GM12878 (cell line): ENCODE results near the gene PLB1. TPM values are rescaled to one million over a fixed set of nuclear protein-coding genes. Genes with fewer than 3 reads are reported as not detected.

Experiments used
- ATAC-seq: fragments of 200-7000 bp; cut with Tn5 transposase; 3 replicates; pipeline ENCODE4 v1.9.1; 2020; ENCODE audit warnings: mild to moderate bottlenecking, moderate library complexity
- BruUV-seq: library from RNA; stranded (reverse); fragments of 400-500 nt; replicated peaks from 2 replicates; lab custom pipeline; 2021; lab: Mats Ljungman, UMichigan
- CTCF ChIA-PET: fragments of 300-600 bp; sonication (Branson Sonifier 250); formaldehyde crosslinking; extraction: SDS; loops from one replicate; lab custom pipeline; 2021; ENCODE audit warnings: inconsistent platforms; lab: Yijun Ruan, JAX
- POLR2A ChIA-PET: fragments of 350-600 bp; formaldehyde crosslinking; extraction: SDS; loops from one replicate; lab custom pipeline; 2021; ENCODE audit warnings: inconsistent platforms; lab: Charles Lee
- RAD21 ChIA-PET: fragments of 300-600 bp; sonication (Branson Sonifier 250); formaldehyde crosslinking; loops from one replicate; lab custom pipeline; 2023; ENCODE audit warnings: antibody characterized with exemption; ENCODE audit not compliant: unreplicated experiment; lab: Charles Lee
- SMC1A ChIA-PET: fragments of 300-600 bp; sonication (Branson Sonifier 250); formaldehyde crosslinking; loops from one replicate; lab custom pipeline; 2023; ENCODE audit not compliant: unreplicated experiment, uncharacterized antibody; lab: Charles Lee
- DNase-seq: peaks from one replicate; pipeline ENCODE4 v3.0.0-alpha.2; 2011; ENCODE audit warnings: low read depth, low spot score
- FAIRE-seq: peaks from 3 replicates; lab custom pipeline; 2011; peaks lifted over from hg19 to GRCh38; lab: Jason Lieb, UNC
- H2AFZ ChIP-seq: 2 replicates; pipeline ENCODE4 v1.6.0; 2011; ENCODE audit warnings: low read depth, low read length, control low read depth; ENCODE audit not compliant: control insufficient read depth
- H3K27ac ChIP-seq: 2 replicates; pipeline ENCODE4 v1.5.1; 2011; ENCODE audit warnings: control low read depth; ENCODE audit not compliant: control insufficient read depth, insufficient read depth
- H3K27me3 ChIP-seq, 2 experiments: replicated peaks in 1 of 2; 2 replicates each; pipeline versions ENCODE4 v1.6.0 to v1.6.1; 2011; ENCODE audit warnings: low read length in 1 of 2; ENCODE audit not compliant: control insufficient read depth in 2 of 2, insufficient read depth in 2 of 2
- H3K36me3 ChIP-seq, 2 experiments: 2 replicates each; pipeline ENCODE4 v1.5.1; 2011; ENCODE audit warnings: low read length in 1 of 2; ENCODE audit not compliant: control insufficient read depth in 2 of 2, insufficient read depth in 2 of 2
- H3K4me1 ChIP-seq: 2 replicates; pipeline ENCODE4 v1.6.1; 2011; ENCODE audit warnings: mild to moderate bottlenecking, low read length, moderate library complexity, mixed read lengths; ENCODE audit not compliant: control insufficient read depth, insufficient read depth
- H3K4me2 ChIP-seq: 2 replicates; pipeline ENCODE4 v1.6.0; 2011; ENCODE audit warnings: control low read depth; ENCODE audit not compliant: control insufficient read depth, insufficient read depth
- H3K4me3 ChIP-seq: fragments of 200-600 bp; sonication (generic); 2 replicates; pipeline ENCODE4 v1.5.1; 2016
- H3K79me2 ChIP-seq: 2 replicates; pipeline ENCODE4 v1.6.0; 2011; ENCODE audit warnings: low read length; ENCODE audit not compliant: control insufficient read depth, insufficient read depth
- H3K9ac ChIP-seq: 2 replicates; pipeline ENCODE4 v1.8.0; 2011; ENCODE audit warnings: low read length, control low read depth, mixed read lengths; ENCODE audit not compliant: control insufficient read depth, insufficient read depth
- H3K9me3 ChIP-seq: replicated peaks from 3 replicates; pipeline ENCODE4 v1.5.1; 2011; ENCODE audit warnings: mild to moderate bottlenecking, low read length; ENCODE audit not compliant: control insufficient read depth, insufficient read depth
- H4K20me1 ChIP-seq: 2 replicates; pipeline ENCODE4 v1.6.0; 2011; ENCODE audit not compliant: control insufficient read depth, insufficient read depth
- CHD2 ChIP-seq: IDR thresholded peaks from 2 replicates; pipeline ENCODE4 v1.6.1; 2011; ENCODE audit warnings: low read depth, low read length, improper control_type of control experiment, borderline replicate concordance
- DPF2 ChIP-seq: fragments of 450-650 bp; IDR thresholded peaks from 2 replicates; pipeline ENCODE4 v1.6.1; 2017; ENCODE audit warnings: mild to moderate bottlenecking
- EZH2 ChIP-seq: IDR thresholded peaks from 2 replicates; pipeline ENCODE4 v1.6.1; 2012; ENCODE audit warnings: low read depth, mild to moderate bottlenecking, control low read depth, inconsistent platforms, low read length, borderline replicate concordance; ENCODE audit not compliant: control insufficient read depth
- IKZF2 ChIP-seq, 2 experiments: fragments of 450-650 bp; IDR thresholded peaks; 2 replicates each; pipeline ENCODE4 v1.6.1; 2017; ENCODE audit warnings: mild to moderate bottlenecking in 2 of 2, moderate library complexity in 2 of 2
- KLF5 ChIP-seq: fragments of 450-650 bp; IDR thresholded peaks from 2 replicates; pipeline ENCODE4 v1.6.1; 2014; ENCODE audit warnings: mild to moderate bottlenecking; ENCODE audit not compliant: partially characterized antibody
- MYB ChIP-seq: fragments of 150-350 bp; IDR thresholded peaks from 2 replicates; pipeline ENCODE4 v1.6.1; 2014; ENCODE audit warnings: mild to moderate bottlenecking, low read depth, low read length, borderline replicate concordance
- NRF1 ChIP-seq: conservative IDR thresholded peaks from 2 replicates; pipeline ENCODE4 v1.6.1; 2011; ENCODE audit warnings: mild to moderate bottlenecking, low read depth, low read length, improper control_type of control experiment
- PKNOX1 ChIP-seq: fragments of 450-650 bp; IDR thresholded peaks from 2 replicates; pipeline ENCODE4 v1.6.1; 2016; ENCODE audit warnings: mild to moderate bottlenecking
- RELA ChIP-seq: fragments of 450-650 bp; IDR thresholded peaks from 2 replicates; pipeline ENCODE4 v1.8.0; 2014; ENCODE audit warnings: borderline replicate concordance; ENCODE audit not compliant: partially characterized antibody
- SP1 ChIP-seq: IDR thresholded peaks from one replicate; pipeline ENCODE4 v1.6.1; 2011; ENCODE audit warnings: low read depth, low read length
- TBL1XR1 ChIP-seq: IDR thresholded peaks from 2 replicates; pipeline ENCODE4 v1.6.1; 2012; ENCODE audit warnings: low read depth, low read length, improper control_type of control experiment
- TCF12 ChIP-seq: IDR thresholded peaks from 2 replicates; pipeline ENCODE4 v1.6.1; 2011; ENCODE audit warnings: low read depth, mild to moderate bottlenecking, low read length
- ZBTB11 ChIP-seq: fragments of 450-650 bp; formaldehyde crosslinking; IDR thresholded peaks from 2 replicates; pipeline ENCODE4 v1.5.0; 2022; ENCODE audit warnings: mild to moderate bottlenecking, missing genetic modification characterization
- ZZZ3 ChIP-seq: IDR thresholded peaks from 2 replicates; pipeline ENCODE4 v1.6.1; 2011; ENCODE audit warnings: low read depth; ENCODE audit not compliant: control insufficient read depth, insufficient read length
- WGBS: methylation state at CpG from one replicate; pipeline ENCODE4 v1.1.6; 2016; ENCODE audit warnings: low lambda C conversion rate; ENCODE audit not compliant: insufficient replicate concordance, insufficient coverage; ENCODE audit errors: missing lambda C conversion rate; 5-methylcytosine and 5-hydroxymethylcytosine counted together
- in situ Hi-C: fragments of 300-500 bp; cut with MboI; formaldehyde crosslinking; loops from 9 replicates; pipeline ENCODE4 v1.14.3; 2018; ENCODE audit warnings: mixed read lengths
- intact Hi-C: fragments of 100-400 bp; cut with micrococcal nuclease; formaldehyde crosslinking; loops from one replicate; pipeline ENCODE4 v1.14.2; 2022; ENCODE audit not compliant: unreplicated experiment
- polyA plus RNA-seq, 11 experiments: library from polyadenylated mRNA; depleted of rRNA in 4 of 11; unstranded in 6 of 11; stranded (reverse) in 5 of 11; fragments of >200 nt; fragmentation: Nextera tagmentation in 4 of 11; fragmentation: Illumina TruSeq in 1 of 11; extraction: Ambion mirVana in 4 of 11; extraction: Trizol in 1 of 11; gene quantifications; 1 replicate in 1 of 11; 2 replicates in 10 of 11; pipeline versions ENCODE4 v1.2.1 to v1.2.3, GENCODE V29; 2011 to 2016; ENCODE audit warnings: inconsistent platforms in 2 of 11, missing spikeins in 2 of 11, low read depth in 1 of 11
- total RNA-seq, 4 experiments: library from RNA; depleted of rRNA in 3 of 4; stranded (reverse); fragments of >200 nt in 3 of 4; fragmentation: Illumina TruSeq in 1 of 4; extraction: Trizol in 1 of 4; gene quantifications; 2 replicates each; pipeline versions ENCODE4 v1.2.1 to v1.2.3, GENCODE V29; 2013 to 2021

Gene PLB1
- total and polyA plus RNA-seq, 10 of the 15 experiments (the other 5 are each of a cell fraction or from before 2014, with no cell fraction given) = 0.03 to 0.49 (median 0.28) TPM

DNA sequence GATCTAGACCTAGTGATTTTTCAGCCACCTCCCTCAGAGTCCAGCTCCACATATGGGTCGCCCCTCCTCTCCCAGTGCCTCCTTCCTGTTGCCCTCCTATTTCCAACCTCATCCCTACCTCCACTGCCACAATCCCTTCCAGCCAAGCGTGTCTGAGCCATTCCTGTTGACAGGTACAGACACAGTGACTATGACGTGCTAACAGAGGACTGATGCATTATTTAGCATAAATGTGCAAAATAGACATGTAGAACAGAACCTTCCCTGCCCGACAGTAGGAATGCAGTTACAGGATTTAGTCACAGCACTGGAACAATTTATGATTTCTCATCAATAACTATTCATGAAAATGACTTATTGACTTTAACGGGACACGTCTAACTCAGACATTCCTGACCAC, 171.4 kb downstream of the PLB1 start (continued):
- no peak for TF ChIP-seq ZBTB11 (CRISPR knock-in tag)

- Histone ChIP-seq H3K9ac (no peak overlapping the region), H3K4me1 (no peaks in the 10 kb centered on the region), H2AFZ (no peak overlapping the region), H3K36me3 (no peaks in the 10 kb centered on the region), H3K4me2 (no peak overlapping the region), H3K9me3 (no peaks in the 10 kb centered on the region; the same call in 2 of the 3 replicates), H3K27me3 (peaks cover 0 to 3% of the 10 kb centered on the region in 2 experiments; a peak in 1 of 4 replicates), H3K4me3 (no peak overlapping the region), H3K79me2 (no peaks in the 10 kb centered on the region), H4K20me1 (no peaks in the 10 kb centered on the region; the same call in 1 of the 2 replicates), H3K27ac (no peak overlapping the region)
- ChIA-PET RAD21 (no interaction called here), SMC1A (no interaction called here), CTCF (no interaction called here), POLR2A (no interaction called here)
- TF ChIP-seq IKZF2 (IDR thresholded peaks at IDR 0.05) (no peak), KLF5 (no peak), PKNOX1 (no peak), ZZZ3 (no peak), DPF2 (no peak), TBL1XR1 (no peak), RELA (no peak), TCF12 (no peak), SP1 (no peak), MYB (no peak), CHD2 (no peak), EZH2 (no peak), NRF1 (no peak)
- no TSS peak for BruUV-seq
- intact Hi-C loops (no loop called here), in situ Hi-C loops (no loop called here)
- FAIRE-seq = no peak
- DNase-seq = no peak
- ATAC-seq = no peak
- 65% methylated on average over 4 of the region's 5 CpGs for WGBS
Observed at GRCh38 chr2:28668106-28668814, 172.4 kb downstream of the PLB1 start.
